ENCODE data around the gene NCLN.

DNA sequence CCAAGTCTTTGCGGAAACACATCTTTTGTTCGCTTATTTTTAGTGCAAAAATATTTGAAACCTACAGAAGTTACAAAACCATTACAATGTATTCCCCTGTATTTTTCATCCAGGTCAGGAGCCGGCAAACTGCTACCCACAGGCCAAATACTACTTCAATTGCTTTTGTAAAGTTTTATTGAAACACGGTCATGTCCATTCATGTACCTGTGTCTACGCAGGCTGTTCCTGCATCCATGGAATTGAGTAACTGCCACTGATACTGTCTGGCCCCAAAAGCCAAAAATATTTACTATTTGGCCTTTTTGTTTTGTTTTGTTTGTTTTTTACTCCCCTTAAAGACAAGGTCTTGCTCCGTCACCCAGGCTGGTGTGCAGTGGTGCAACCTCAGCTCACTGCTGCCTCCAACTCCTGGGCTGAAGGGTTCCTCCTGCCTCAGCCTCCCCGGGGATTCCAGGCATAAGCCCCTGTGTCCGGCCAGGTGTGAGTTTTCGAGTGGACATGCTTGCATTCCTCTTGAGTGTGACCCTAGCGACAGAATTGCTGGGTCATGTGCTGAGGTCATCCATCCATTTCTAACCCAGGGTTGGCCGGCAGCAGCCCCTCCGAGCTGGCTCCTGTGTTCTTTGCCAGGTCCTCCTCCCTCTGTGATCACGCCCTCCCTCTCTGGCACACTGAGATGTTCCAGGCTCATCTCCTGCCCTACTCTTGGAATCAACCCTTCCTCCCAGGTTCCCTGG is 18.0 kb upstream of the NCLN start:
- TF ChIP-seq, protein P1, sequence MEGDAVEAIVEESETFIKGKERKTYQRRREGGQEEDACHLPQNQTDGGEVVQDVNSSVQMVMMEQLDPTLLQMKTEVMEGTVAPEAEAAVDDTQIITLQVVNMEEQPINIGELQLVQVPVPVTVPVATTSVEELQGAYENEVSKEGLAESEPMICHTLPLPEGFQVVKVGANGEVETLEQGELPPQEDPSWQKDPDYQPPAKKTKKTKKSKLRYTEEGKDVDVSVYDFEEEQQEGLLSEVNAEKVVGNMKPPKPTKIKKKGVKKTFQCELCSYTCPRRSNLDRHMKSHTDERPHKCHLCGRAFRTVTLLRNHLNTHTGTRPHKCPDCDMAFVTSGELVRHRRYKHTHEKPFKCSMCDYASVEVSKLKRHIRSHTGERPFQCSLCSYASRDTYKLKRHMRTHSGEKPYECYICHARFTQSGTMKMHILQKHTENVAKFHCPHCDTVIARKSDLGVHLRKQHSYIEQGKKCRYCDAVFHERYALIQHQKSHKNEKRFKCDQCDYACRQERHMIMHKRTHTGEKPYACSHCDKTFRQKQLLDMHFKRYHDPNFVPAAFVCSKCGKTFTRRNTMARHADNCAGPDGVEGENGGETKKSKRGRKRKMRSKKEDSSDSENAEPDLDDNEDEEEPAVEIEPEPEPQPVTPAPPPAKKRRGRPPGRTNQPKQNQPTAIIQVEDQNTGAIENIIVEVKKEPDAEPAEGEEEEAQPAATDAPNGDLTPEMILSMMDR (conservative IDR thresholded peaks at IDR 0.05 in 1 of 2, IDR thresholded peaks at IDR 0.05 in 1 of 2; ENCODE audit: low read depth in 1 of 2, low read length in 2 of 2), result no peak
- TF ChIP-seq EZH2 (IDR thresholded peaks at IDR 0.05; ENCODE audit: low read length, missing control alignments), result no peak
